WTC11 (cell line): Measurements from ENCODE around the gene ATP2A3.

Experiments
- CTCF ChIP-seq: fragments of 200-600 bp; IDR thresholded peaks from 2 replicates; pipeline ENCODE4 v1.8.0; 2022; ENCODE audit warnings: antibody characterized with exemption
- MAX ChIP-seq: sonication (generic); formaldehyde crosslinking; IDR thresholded peaks from 2 replicates; pipeline ENCODE4 v1.8.0; 2022; ENCODE audit warnings: mild to moderate bottlenecking, missing genetic modification reagents
- SP1 ChIP-seq: sonication (generic); formaldehyde crosslinking; conservative IDR thresholded peaks from 2 replicates; pipeline ENCODE4 v1.8.1; 2022; ENCODE audit warnings: missing genetic modification reagents
- TF ChIP-seq, protein P1 (sequence below): sonication (generic); formaldehyde crosslinking; IDR thresholded peaks from 2 replicates; pipeline ENCODE4 v1.8.1; 2023; ENCODE audit warnings: mild to moderate bottlenecking, missing genetic modification reagents, moderate library complexity

- TF ChIP-seq MAX (CRISPR knock-in tag), result no peak
- no peak for TF ChIP-seq CTCF
- TF ChIP-seq SP1 (CRISPR knock-in tag), result no peak
- TF ChIP-seq, protein P1, sequence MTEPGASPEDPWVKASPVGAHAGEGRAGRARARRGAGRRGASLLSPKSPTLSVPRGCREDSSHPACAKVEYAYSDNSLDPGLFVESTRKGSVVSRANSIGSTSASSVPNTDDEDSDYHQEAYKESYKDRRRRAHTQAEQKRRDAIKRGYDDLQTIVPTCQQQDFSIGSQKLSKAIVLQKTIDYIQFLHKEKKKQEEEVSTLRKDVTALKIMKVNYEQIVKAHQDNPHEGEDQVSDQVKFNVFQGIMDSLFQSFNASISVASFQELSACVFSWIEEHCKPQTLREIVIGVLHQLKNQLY, result no peak
These were observed 1.8 kb downstream of the ATP2A3 start for GRCh38 chr17:3962217-3962964.
